K562 (cell line): ENCODE measurements around the gene MED28. TPM values are rescaled to one million over a fixed set of nuclear protein-coding genes. Genes with fewer than 3 reads are reported as not detected.

Source experiments
- ATAC-seq: fragments of 200-7000 bp; cut with Tn5 transposase; 3 replicates; pipeline ENCODE4 v1.9.1; 2020; ENCODE audit warnings: moderate library complexity
- BruUV-seq: library from RNA; stranded (reverse); fragments of 400-500 nt; replicated peaks from 2 replicates; lab custom pipeline; 2021; lab: Mats Ljungman, UMichigan
- CTCF ChIA-PET: fragments of 300-600 bp; formaldehyde crosslinking; extraction: SDS; loops from one replicate; lab custom pipeline; 2021; ENCODE audit warnings: low intra/inter-chr PET ratio; lab: Yijun Ruan, JAX
- POLR2A ChIA-PET: fragments of 300-600, 350-650 bp; sonication (Branson Sonifier 250); formaldehyde crosslinking; extraction: SDS; loops from one replicate; lab custom pipeline; 2021; ENCODE audit warnings: antibody characterized with exemption, inconsistent platforms; lab: Yijun Ruan, JAX
- DNase-seq, 4 experiments: peaks; one replicate each; pipeline versions ENCODE4 v3.0.0 to v3.0.0-alpha.2; 2011 to 2018; ENCODE audit warnings: low spot score in 3 of 4, mixed read lengths in 3 of 4; ENCODE audit errors: extremely low read depth in 1 of 4
- FAIRE-seq: peaks from 2 replicates; lab custom pipeline; 2011; peaks lifted over from hg19 to GRCh38; lab: Jason Lieb, UNC
- H2AFZ ChIP-seq: 2 replicates; pipeline ENCODE4 v1.6.0; 2011; ENCODE audit warnings: low read depth, low read length, control low read depth, inconsistent platforms
- H3K27ac ChIP-seq: fragments of 200-600 bp; 3 replicates; pipeline ENCODE4 v1.8.0; 2011; ENCODE audit warnings: low read depth, mild to moderate bottlenecking, control low read depth, inconsistent platforms, low read length, moderate library complexity, mixed read lengths; ENCODE audit errors: extremely low read depth
- H3K27me3 ChIP-seq, 2 experiments: fragments of 300-600 bp in 1 of 2; 2 replicates in 1 of 2; 3 replicates in 1 of 2; pipeline versions ENCODE4 v1.6.0 to v1.8.0; 2011; ENCODE audit warnings: inconsistent platforms in 2 of 2, low read length in 2 of 2, mild to moderate bottlenecking in 1 of 2, mixed read lengths in 1 of 2, moderate library complexity in 1 of 2; ENCODE audit not compliant: control insufficient read depth in 2 of 2, insufficient read depth in 2 of 2
- H3K36me3 ChIP-seq: fragments of 300-600 bp; 3 replicates; pipeline ENCODE4 v1.8.0; 2011; ENCODE audit warnings: mild to moderate bottlenecking, low read length, inconsistent platforms; ENCODE audit not compliant: control insufficient read depth, insufficient read depth
- H3K4me1 ChIP-seq, 2 experiments: fragments of 200-600 bp in 1 of 2; replicated peaks in 1 of 2; 2 replicates in 1 of 2; 3 replicates in 1 of 2; pipeline versions ENCODE4 v1.5.1 to v1.8.0; 2011; ENCODE audit warnings: inconsistent platforms in 2 of 2, low read length in 2 of 2, mild to moderate bottlenecking in 1 of 2, mixed read lengths in 1 of 2, moderate library complexity in 1 of 2; ENCODE audit not compliant: control insufficient read depth in 2 of 2, insufficient read depth in 2 of 2
- H3K4me2 ChIP-seq: 2 replicates; pipeline ENCODE4 v1.6.1; 2011; ENCODE audit warnings: low read length, control low read depth, inconsistent platforms, mixed read lengths; ENCODE audit not compliant: insufficient read depth
- H3K4me3 ChIP-seq: fragments of 200-600 bp; sonication (generic), shearing (Covaris generic); 2 replicates; pipeline ENCODE4 v1.5.1; 2016; ENCODE audit warnings: control low read depth, inconsistent platforms
- H3K79me2 ChIP-seq: fragments of 200-600 bp; 3 replicates; pipeline ENCODE4 v1.8.0; 2011; ENCODE audit warnings: low read length, inconsistent platforms; ENCODE audit not compliant: control insufficient read depth, insufficient read depth
- H3K9ac ChIP-seq, 2 experiments: 2 replicates each; pipeline versions ENCODE4 v1.6.0 to v1.6.1; 2011; ENCODE audit warnings: low read depth in 2 of 2, low read length in 2 of 2, control low read depth in 1 of 2, inconsistent platforms in 1 of 2, mild to moderate bottlenecking in 1 of 2, mixed read lengths in 1 of 2; ENCODE audit not compliant: insufficient read depth in 1 of 2
- H3K9me1 ChIP-seq: one replicate; pipeline ENCODE4 v1.6.0; 2011; ENCODE audit warnings: inconsistent platforms, mild to moderate bottlenecking, low read length, moderate library complexity; ENCODE audit not compliant: control insufficient read depth, insufficient read depth
- H3K9me3 ChIP-seq: replicated peaks from 2 replicates; pipeline ENCODE4 v1.5.1; 2011; ENCODE audit warnings: low read depth, low read length, inconsistent platforms; ENCODE audit not compliant: control insufficient read depth, insufficient read depth
- H4K20me1 ChIP-seq: replicated peaks from 2 replicates; pipeline ENCODE4 v1.6.1; 2011; ENCODE audit warnings: low read length, inconsistent platforms, mixed read lengths; ENCODE audit not compliant: control insufficient read depth, insufficient read depth
- ERF ChIP-seq: fragments of 450-650 bp; formaldehyde crosslinking; IDR thresholded peaks from 2 replicates; pipeline ENCODE4 v1.4.0; 2020; ENCODE audit warnings: mild to moderate bottlenecking, mixed read lengths
- ESRRA ChIP-seq: fragments of 450-650 bp; IDR thresholded peaks from 2 replicates; pipeline ENCODE4 v1.6.1; 2014; ENCODE audit warnings: low read depth, mild to moderate bottlenecking, moderate library complexity, borderline replicate concordance
- HNRNPH1 ChIP-seq: fragments of 200-400 bp; formaldehyde crosslinking; optimal IDR thresholded peaks from 2 replicates; pipeline ENCODE3; 2017; ENCODE audit warnings: low read depth, mild to moderate bottlenecking, low read length, moderate library complexity
- JUN ChIP-seq, 2 experiments: sonication (generic) in 1 of 2; formaldehyde crosslinking in 1 of 2; IDR thresholded peaks; 2 replicates each; pipeline versions ENCODE4 v1.6.1 to v1.8.0; 2012 to 2022; ENCODE audit warnings: borderline replicate concordance in 2 of 2, mild to moderate bottlenecking in 2 of 2, improper control_type of control experiment in 1 of 2, low read depth in 1 of 2, low read length in 1 of 2, missing genetic modification reagents in 1 of 2
- KDM1A ChIP-seq, 2 experiments: fragments of 450-650 bp; IDR thresholded peaks; 2 replicates each; pipeline ENCODE4 v1.6.1; 2016; ENCODE audit warnings: mild to moderate bottlenecking in 2 of 2
- NELFE ChIP-seq: IDR thresholded peaks from 2 replicates; pipeline ENCODE4 v1.6.1; 2011; ENCODE audit warnings: mild to moderate bottlenecking; ENCODE audit not compliant: insufficient read depth, insufficient read length
- NR2C1 ChIP-seq, 2 experiments: fragments of 450-650 bp; IDR thresholded peaks; 2 replicates each; pipeline ENCODE4 v1.6.1; 2017; ENCODE audit warnings: mild to moderate bottlenecking in 2 of 2, antibody characterized with exemption in 1 of 2, inconsistent platforms in 1 of 2, missing compliant biosample characterization in 1 of 2, missing genetic modification characterization in 1 of 2
- PATZ1 ChIP-seq: fragments of 250-450 bp; sonication (Bioruptor Pico); IDR thresholded peaks from 2 replicates; pipeline ENCODE4 v1.5.0; 2020; ENCODE audit warnings: mild to moderate bottlenecking, borderline replicate concordance
- TFE3 ChIP-seq: fragments of 450-650 bp; formaldehyde crosslinking; IDR thresholded peaks from 2 replicates; pipeline ENCODE4 v1.4.0; 2020; ENCODE audit warnings: mild to moderate bottlenecking, mixed read lengths
- ZBTB17 ChIP-seq: fragments of 450-650 bp; formaldehyde crosslinking; IDR thresholded peaks from 2 replicates; pipeline ENCODE4 v1.4.0; 2020; ENCODE audit warnings: mild to moderate bottlenecking
- ZFPM2 ChIP-seq: fragments of 250-450 bp; sonication (Bioruptor Pico); IDR thresholded peaks from 2 replicates; pipeline ENCODE4 v1.5.1; 2022; ENCODE audit warnings: mild to moderate bottlenecking
- ZNF133 ChIP-seq: fragments of 250-450 bp; sonication (Bioruptor Pico); IDR thresholded peaks from 2 replicates; pipeline ENCODE4 v1.4.0; 2020; ENCODE audit warnings: mild to moderate bottlenecking
- ZNF3 ChIP-seq: fragments of 250-450 bp; sonication (Bioruptor Pico); IDR thresholded peaks from 2 replicates; pipeline ENCODE4 v1.5.0; 2021; ENCODE audit warnings: mild to moderate bottlenecking, moderate library complexity
- ZNF507 ChIP-seq: conservative IDR thresholded peaks from 2 replicates; pipeline ENCODE4 v1.6.1; 2017; ENCODE audit warnings: missing genetic modification characterization, missing compliant biosample characterization
- ZNF586 ChIP-seq: fragments of 450-650 bp; formaldehyde crosslinking; conservative IDR thresholded peaks from 2 replicates; pipeline ENCODE4 v1.4.0; 2020; ENCODE audit warnings: mild to moderate bottlenecking, moderate library complexity
- WGBS: fragments of 100-300 bp; shearing (Covaris generic); methylation state at CpG from one replicate; pipeline ENCODE4 v1.1.6; 2016; ENCODE audit warnings: low coverage, mixed read lengths; ENCODE audit not compliant: insufficient coverage; ENCODE audit errors: missing lambda C conversion rate; 5-methylcytosine and 5-hydroxymethylcytosine counted together
- in situ Hi-C: fragments of 300-500 bp; cut with MboI; formaldehyde crosslinking; loops from 4 replicates; pipeline ENCODE4 v1.15.0; 2018; ENCODE audit warnings: inconsistent platforms, mixed read lengths
- intact Hi-C: fragments of 100-400 bp; cut with micrococcal nuclease; formaldehyde crosslinking; loops from 2 replicates; pipeline ENCODE4 v1.14.2; 2022
- polyA plus RNA-seq, 8 experiments: library from polyadenylated mRNA; depleted of rRNA in 4 of 8; stranded (reverse) in 5 of 8; unstranded in 3 of 8; fragments of >200 nt; fragmentation: Nextera tagmentation in 2 of 8; fragmentation: Illumina TruSeq in 1 of 8; extraction: Ambion mirVana in 2 of 8; extraction: Trizol in 1 of 8; gene quantifications; 2 replicates each; pipeline versions ENCODE4 v1.2.1 to v1.2.3, GENCODE V29; 2011 to 2014; ENCODE audit warnings: inconsistent platforms in 1 of 8, missing spikeins in 1 of 8
- total RNA-seq, 7 experiments: library from RNA; depleted of rRNA in 6 of 7; stranded (reverse); fragments of >200 nt in 6 of 7; fragmentation: Illumina TruSeq in 2 of 7; extraction: Trizol in 2 of 7; gene quantifications; 2 replicates each; pipeline versions ENCODE4 v1.2.1 to v1.2.3, GENCODE V29; 2011 to 2021; ENCODE audit warnings: low replicate concordance in 1 of 7

Gene MED28
- total and polyA plus RNA-seq, 9 of the 15 experiments (the other 6 are each of a cell fraction or from before 2014, with no cell fraction given), result 15.5 to 93.8 (median 50.5) TPM

- ChIA-PET POLR2A (no interaction called here), CTCF (no interaction called here)
- no peak overlapping the region for H2AFZ ChIP-seq
- DNase-seq (no peak), ATAC-seq (no peak; the same call in 2 of the 3 replicates), FAIRE-seq (no peak)
- no peaks in the 10 kb centered on the region for H3K36me3 ChIP-seq
- no peak overlapping the region for H3K4me2 ChIP-seq
- H3K9me1 ChIP-seq, result no peaks in the 10 kb centered on the region
- intact Hi-C loops (no loop called here), in situ Hi-C loops (no loop called here)
- no peaks in the 10 kb centered on the region for H4K20me1 ChIP-seq
- BruUV-seq, result no TSS peak
- H3K9ac ChIP-seq, result no peak overlapping the region
- no peaks in the 10 kb centered on the region for H3K9me3 ChIP-seq
- H3K4me3 ChIP-seq, result no peak overlapping the region
- H3K27me3 ChIP-seq, result peaks cover 0 to 4% of the 10 kb centered on the region in 2 experiments; a peak in 1 of 5 replicates
- 2% methylated on average over 5 of the region's 5 CpGs for WGBS
- H3K4me1 ChIP-seq, result no peaks in the 10 kb centered on the region
- H3K27ac ChIP-seq, result no peak overlapping the region
- H3K79me2 ChIP-seq, result no peaks in the 10 kb centered on the region
- TF ChIP-seq ZNF133 (CRISPR knock-in tag) (no peak), HNRNPH1 (no peak), ZNF3 (CRISPR knock-in tag) (no peak), TFE3 (CRISPR knock-in tag) (no peak), ERF (CRISPR knock-in tag) (no peak), ZBTB17 (CRISPR knock-in tag) (no peak), NR2C1 (IDR thresholded peaks at IDR 0.05) (no peak), NR2C1 (tag; IDR thresholded peaks at IDR 0.05) (no peak), ZNF586 (CRISPR knock-in tag) (no peak), KDM1A (IDR thresholded peaks at IDR 0.05) (no peak), ZNF507 (no peak), ZFPM2 (CRISPR knock-in tag) (no peak), ESRRA (no peak), JUN (IDR thresholded peaks at IDR 0.05; ENCODE audit: borderline replicate concordance, low read depth, low read length) (no peak), JUN (CRISPR knock-in tag; IDR thresholded peaks at IDR 0.05; ENCODE audit: borderline replicate concordance) (no peak), NELFE (no peak), PATZ1 (CRISPR knock-in tag) (no peak)
Measured at GRCh38 chr4:17680559-17681280, 66.3 kb downstream of the MED28 start.
